Activated T-cell treated with anti-CD3 and anti-CD28 coated beads, Interleukin-2, amount 50 U/mL, for 4 hours (primary cell): ENCODE measurements around the gene PLAC8L1. TPM values are rescaled to one million over a fixed set of nuclear protein-coding genes. Genes with fewer than 3 reads are reported as not detected.

Experiments
- ATAC-seq, 2 donors: fragments of 200-7000 bp; cut with Tn5 transposase; one replicate each; pipeline ENCODE4 v1.10.0; 2021
- DNase-seq: peaks from one replicate; pipeline ENCODE4 v3.0.0-alpha.2; 2020
- H3K27me3 Mint-ChIP-seq: one replicate; pipeline ENCODE4 v1.8.0; 2021; ENCODE audit warnings: low read depth, mixed read lengths
- H3K36me3 Mint-ChIP-seq: one replicate; pipeline ENCODE4 v1.8.0; 2022; ENCODE audit warnings: mixed read lengths; ENCODE audit not compliant: insufficient read depth
- H3K4me1 Mint-ChIP-seq: one replicate; pipeline ENCODE4 v1.8.0; 2021; ENCODE audit warnings: low read depth, mixed read lengths
- H3K4me3 Mint-ChIP-seq: one replicate; pipeline ENCODE4 v1.8.0; 2021; ENCODE audit warnings: mild to moderate bottlenecking, moderate library complexity, mixed read lengths
- H3K9me3 Mint-ChIP-seq: one replicate; pipeline ENCODE4 v1.8.0; 2021; ENCODE audit warnings: mixed read lengths
- total RNA-seq, 3 donors: library from RNA; stranded (reverse); gene quantifications; one replicate each; pipeline ENCODE4 v1.2.1, GENCODE V29; 2021

Gene PLAC8L1
- total RNA-seq, 3 donors from 2014 or later, result 0.35 to 0.55 TPM; not detected in 1

- DNase-seq (no peak), ATAC-seq (no peak)
- Mint-ChIP-seq H3K9me3 (no peaks in the 10 kb centered on the region), H3K36me3 (no peaks in the 10 kb centered on the region), H3K4me3 (no peak overlapping the region), H3K27me3 (peaks cover 5% of the 10 kb centered on the region), H3K4me1 (no peaks in the 10 kb centered on the region)
Observed at GRCh38 chr5:146043722-146044121, 61.7 kb downstream of the PLAC8L1 start.

- Mint-ChIP-seq H3K27me3 (peaks cover 2% of the 10 kb centered on the region), H3K36me3 (no peaks in the 10 kb centered on the region), H3K4me3 (no peak overlapping the region), H3K9me3 (no peaks in the 10 kb centered on the region), H3K4me1 (no peaks in the 10 kb centered on the region)
- DNase-seq, result no peak
- ATAC-seq, result no peak
Observed at GRCh38 chr5:146042628-146043279, 62.6 kb downstream of the PLAC8L1 start.

- no peaks in the 10 kb centered on the region for H3K9me3 Mint-ChIP-seq
- H3K27me3 Mint-ChIP-seq, result no peaks in the 10 kb centered on the region
- ATAC-seq (no peak), DNase-seq (no peak)
- H3K4me3 Mint-ChIP-seq, result no peak overlapping the region
- H3K36me3 Mint-ChIP-seq, result no peaks in the 10 kb centered on the region
- H3K4me1 Mint-ChIP-seq, result no peaks in the 10 kb centered on the region
Observed at GRCh38 chr5:146041180-146041789, 64.1 kb downstream of the PLAC8L1 start.

GRCh38 chr5:146040527-146040926, 64.8 kb downstream of the PLAC8L1 start:
- DNase-seq (no peak), ATAC-seq (no peak)
- Mint-ChIP-seq H3K27me3 (no peaks in the 10 kb centered on the region), H3K36me3 (no peaks in the 10 kb centered on the region), H3K4me3 (no peak overlapping the region), H3K9me3 (no peaks in the 10 kb centered on the region), H3K4me1 (no peaks in the 10 kb centered on the region)

GRCh38 chr5:146039420-146039819, 66.0 kb downstream of the PLAC8L1 start:
- Mint-ChIP-seq H3K4me3 (no peak overlapping the region), H3K36me3 (no peaks in the 10 kb centered on the region), H3K27me3 (no peaks in the 10 kb centered on the region), H3K4me1 (no peaks in the 10 kb centered on the region), H3K9me3 (no peaks in the 10 kb centered on the region)
- DNase-seq, result no peak
- no peak for ATAC-seq

GRCh38 chr5:146034605-146035004, 70.8 kb downstream of the PLAC8L1 start:
- ATAC-seq (no peak), DNase-seq (no peak)
- Mint-ChIP-seq H3K36me3 (no peaks in the 10 kb centered on the region), H3K9me3 (no peaks in the 10 kb centered on the region), H3K4me1 (no peaks in the 10 kb centered on the region), H3K4me3 (no peak overlapping the region), H3K27me3 (peaks cover 2% of the 10 kb centered on the region)

Other genes starting within 250 kb of the PLAC8L1 start
- gene GRXCR2, start 232.6 kb downstream of the PLAC8L1 start, total RNA-seq, result not detected
- gene SH3RF2, start 169.0 kb downstream of the PLAC8L1 start, total RNA-seq, result under 1 TPM; 0.11 to 0.42 (median 0.33) TPM
- 100 to 1,000 TPM; 163 to 178 (median 170) TPM for gene LARS1, start 77.1 kb upstream of the PLAC8L1 start, total RNA-seq
- gene RBM27, start 98.0 kb upstream of the PLAC8L1 start, total RNA-seq, result 10 to 100 TPM; 26.3 to 29.1 (median 28.8) TPM
- under 1 TPM in 1 of 3 donors, not detected in 2; 0.13 TPM for gene POU4F3, start 233.3 kb upstream of the PLAC8L1 start, total RNA-seq